Muscle of leg (tissue), 11 donors: ENCODE results near the gene BIN1. TPM values are rescaled to one million over a fixed set of nuclear protein-coding genes. Genes with fewer than 3 reads are reported as not detected.

ENCODE experiments used
- DNase-seq: peaks from one replicate; pipeline ENCODE4 v3.0.0; 2013
- H3K27ac ChIP-seq: one replicate; pipeline ENCODE4 v1.5.1; 2013; ENCODE audit warnings: mild to moderate bottlenecking, low read length, control low read depth
- H3K27me3 ChIP-seq: one replicate; pipeline ENCODE4 v1.6.1; 2013; ENCODE audit warnings: low read length; ENCODE audit not compliant: control insufficient read depth, insufficient read depth
- H3K36me3 ChIP-seq: one replicate; pipeline ENCODE4 v1.6.1; 2013; ENCODE audit warnings: low read length; ENCODE audit not compliant: control insufficient read depth, insufficient read depth
- H3K4me1 ChIP-seq: one replicate; pipeline ENCODE4 v1.6.1; 2013; ENCODE audit warnings: low read length; ENCODE audit not compliant: control insufficient read depth, insufficient read depth
- H3K4me3 ChIP-seq: one replicate; pipeline ENCODE4 v1.5.1; 2013; ENCODE audit warnings: low read length, control low read depth
- H3K9me3 ChIP-seq: replicated peaks from 2 replicates; pipeline ENCODE4 v1.6.1; 2013; ENCODE audit warnings: low read depth, low read length; ENCODE audit not compliant: control insufficient read depth
- WGBS: methylation state at CpG from one replicate; pipeline ENCODE4 v1.1.5; 2013; ENCODE audit warnings: missing lambda C conversion rate; ENCODE audit not compliant: insufficient coverage; 5-methylcytosine and 5-hydroxymethylcytosine counted together
- polyA plus RNA-seq, 8 donors: library from polyadenylated mRNA; unstranded; fragments of 120-200 nt; gene quantifications; one replicate each; pipeline versions ENCODE4 v1.2.1 to v1.2.3, GENCODE V29; 2013; ENCODE audit warnings: inconsistent platforms in 1 of 8, low replicate concordance in 1 of 8; ENCODE audit not compliant: insufficient read length in 8 of 8, insufficient read depth in 1 of 8
- total RNA-seq: library from RNA; stranded (reverse); fragments of 120-200 nt; gene quantifications from one replicate; pipeline ENCODE4 v1.2.4, GENCODE V29; 2013

BIN1 gene
- total and polyA plus RNA-seq, 9 donors, result 556 to 946 (median 831) TPM

DNA sequence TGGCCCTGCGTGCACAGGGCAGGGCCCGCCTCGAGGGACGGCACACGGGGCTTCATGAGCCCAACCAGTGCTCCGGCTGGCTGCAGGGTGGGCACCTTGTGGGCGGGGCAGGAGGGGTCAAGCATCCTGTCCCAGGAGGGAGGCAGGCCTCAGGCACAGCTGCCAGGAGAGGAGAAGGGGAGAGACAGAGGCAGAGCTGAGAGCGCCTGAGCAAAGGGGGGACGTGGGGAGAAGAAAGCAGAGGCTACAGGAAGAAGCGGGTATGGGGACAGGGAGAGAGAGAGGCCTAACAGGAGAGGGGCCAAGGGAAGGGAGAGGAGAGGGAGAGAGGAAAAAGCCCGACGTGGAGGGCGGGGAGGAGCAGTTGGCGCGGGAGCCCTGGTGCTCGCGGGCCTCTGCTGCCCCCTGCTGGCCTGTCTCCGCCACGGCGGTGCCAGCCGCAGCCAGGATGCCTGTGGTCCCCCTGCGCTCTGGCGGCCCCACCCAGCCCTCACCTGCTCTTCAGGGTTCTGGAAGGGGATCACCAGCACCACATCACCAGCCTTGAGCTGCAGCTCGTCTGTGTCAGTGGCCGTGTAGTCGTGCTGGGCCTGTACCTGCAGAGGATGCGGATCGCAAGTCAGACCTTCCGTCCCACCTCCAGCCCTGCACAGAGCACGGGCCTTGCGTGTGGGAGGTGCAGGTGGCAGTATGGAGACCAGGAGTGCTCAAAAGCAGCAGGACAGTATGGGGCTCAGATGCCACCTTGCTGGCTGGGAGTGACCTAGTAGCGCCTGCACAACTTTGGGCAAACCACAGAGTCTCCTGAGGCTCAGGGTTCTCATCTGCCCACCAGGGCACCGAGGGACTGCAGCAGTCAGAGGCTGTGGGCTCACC is 56.8 kb downstream of the BIN1 start:
- DNase-seq, result peak; percentile 92
- no peaks in the 10 kb centered on the region for H3K27me3 ChIP-seq
- H3K36me3 ChIP-seq, result peaks cover 61% of the 10 kb centered on the region
- H3K27ac ChIP-seq, result peak overlapping the region; percentile 66
- H3K4me3 ChIP-seq, result no peak overlapping the region
- peaks cover 68% of the 10 kb centered on the region for H3K4me1 ChIP-seq
- 27% methylated on average over 24 of the region's 33 CpGs for WGBS
- H3K9me3 ChIP-seq, result no peaks in the 10 kb centered on the region

DNA sequence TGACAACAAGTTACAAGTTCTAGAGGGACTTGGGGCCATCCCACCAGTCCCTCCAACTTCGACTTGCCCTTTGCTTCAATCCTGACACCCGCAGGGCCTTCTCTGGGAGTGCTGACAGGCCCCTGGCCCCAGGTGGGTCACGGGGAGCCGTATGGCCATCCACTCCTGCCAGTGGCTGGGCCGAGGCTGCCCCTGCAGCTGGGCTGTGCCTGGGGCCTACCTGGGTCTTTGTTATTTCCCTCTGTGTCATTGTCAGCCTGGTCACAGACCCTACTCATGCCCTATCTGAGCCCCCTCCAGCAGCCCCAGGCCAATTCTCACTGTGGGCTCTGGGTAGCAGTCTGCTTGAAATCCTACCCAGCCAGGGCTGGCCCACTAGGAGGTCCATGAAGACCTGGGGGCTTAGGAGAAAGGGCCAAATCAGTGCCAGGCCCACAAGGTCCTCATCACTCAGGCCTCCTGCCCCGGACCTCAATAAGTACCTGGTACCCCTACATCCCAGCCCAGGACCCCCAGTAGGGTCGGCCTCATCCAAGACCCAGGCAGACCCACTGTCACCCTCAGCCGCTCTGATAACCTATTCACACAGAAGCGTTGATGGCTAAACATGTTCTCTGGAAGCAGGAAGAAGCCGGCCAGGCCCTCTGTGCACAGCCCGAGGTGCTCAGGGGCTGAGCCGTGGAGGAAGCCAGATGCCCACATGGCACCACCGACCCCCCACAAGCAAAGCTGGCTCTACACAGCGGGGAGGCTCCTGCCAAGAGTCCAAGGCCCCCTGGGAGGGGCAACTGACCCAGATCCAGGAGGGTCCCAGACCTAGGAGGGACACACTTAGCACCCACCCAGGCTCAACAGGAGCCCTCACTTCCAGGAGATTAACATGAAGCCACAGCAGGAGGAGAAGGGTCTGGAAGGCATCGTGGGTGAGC is 57.7 kb downstream of the BIN1 start:
- peak overlapping the region; percentile 66 for H3K27ac ChIP-seq
- peak; percentile 20 for DNase-seq
- H3K4me3 ChIP-seq, result no peak overlapping the region
- peaks cover 61% of the 10 kb centered on the region for H3K36me3 ChIP-seq
- WGBS, result 81% methylated on average over 12 of the region's 15 CpGs
- H3K4me1 ChIP-seq, result peaks cover 63% of the 10 kb centered on the region
- no peaks in the 10 kb centered on the region for H3K27me3 ChIP-seq
- no peaks in the 10 kb centered on the region for H3K9me3 ChIP-seq

DNA sequence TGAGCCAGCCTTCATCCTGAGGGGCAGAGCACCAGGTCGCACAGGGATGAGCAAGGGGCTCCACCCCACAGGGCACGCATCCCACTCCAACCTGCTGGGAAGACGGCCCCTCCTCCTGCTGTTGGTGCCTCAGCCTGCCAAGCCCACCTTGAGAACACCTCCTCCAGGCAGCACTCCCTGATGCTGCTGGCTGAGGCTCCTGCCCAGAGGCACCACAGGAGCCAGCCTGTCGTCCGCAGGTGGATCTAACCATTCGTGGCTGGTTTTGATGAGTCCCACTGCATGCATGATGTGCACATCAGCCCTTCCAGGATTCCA is 58.4 kb downstream of the BIN1 start:
- WGBS, result 90% methylated on average over 6 of the region's 6 CpGs
- Histone ChIP-seq H3K4me1 (peaks cover 57% of the 10 kb centered on the region), H3K27ac (no peak overlapping the region), H3K9me3 (no peaks in the 10 kb centered on the region), H3K4me3 (no peak overlapping the region), H3K27me3 (no peaks in the 10 kb centered on the region), H3K36me3 (peaks cover 56% of the 10 kb centered on the region)
- peak; percentile 12 for DNase-seq

DNA sequence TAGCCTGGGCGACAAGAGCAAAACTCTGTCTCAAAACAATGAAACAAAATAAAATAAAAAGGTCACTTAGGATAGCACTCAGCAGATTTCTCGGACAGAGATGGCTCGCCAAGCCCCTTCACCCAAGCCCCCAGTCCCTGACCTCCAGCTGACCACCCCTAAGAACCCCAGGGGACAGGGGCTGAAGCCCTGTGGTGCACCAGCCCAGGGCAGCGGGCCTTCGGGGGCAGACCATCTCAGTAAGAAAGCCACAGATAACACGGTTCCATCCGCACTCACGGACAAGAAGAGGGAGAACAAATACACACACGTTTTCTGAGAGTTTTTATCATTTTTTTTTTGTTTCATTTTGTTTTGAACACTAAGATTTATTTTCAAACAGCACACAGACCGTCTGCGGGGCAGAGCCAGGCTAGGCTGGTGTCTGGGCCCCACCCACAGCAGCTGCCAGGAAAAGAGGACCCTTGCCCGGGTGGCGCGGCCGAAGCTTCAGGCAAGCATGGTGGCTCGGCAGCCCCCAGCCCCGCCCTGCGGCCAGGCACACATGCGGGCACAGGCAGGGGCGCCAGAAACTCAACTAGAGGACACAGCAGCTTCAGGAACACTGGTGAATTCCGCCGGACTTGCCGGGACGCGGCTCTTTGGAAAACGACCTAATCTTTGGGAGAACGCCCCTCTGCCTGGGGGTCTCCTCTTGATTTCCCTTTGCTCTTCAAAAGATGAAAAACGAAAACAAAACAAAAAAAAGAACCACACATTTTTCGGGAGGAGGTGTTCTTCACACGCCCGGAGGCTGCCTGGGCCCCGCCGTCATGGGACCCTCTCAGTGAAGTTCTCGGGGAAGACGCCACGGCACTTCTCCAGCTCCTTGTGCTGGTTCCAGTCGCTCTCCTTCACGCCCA is 59.0 kb downstream of the BIN1 start:
- WGBS, result 86% methylated on average over 29 of the region's 38 CpGs
- Histone ChIP-seq H3K4me3 (no peak overlapping the region), H3K36me3 (peaks cover 50% of the 10 kb centered on the region), H3K4me1 (peaks cover 53% of the 10 kb centered on the region), H3K27ac (no peak overlapping the region), H3K27me3 (no peaks in the 10 kb centered on the region), H3K9me3 (no peaks in the 10 kb centered on the region)
- peak; percentile 13 for DNase-seq

DNA sequence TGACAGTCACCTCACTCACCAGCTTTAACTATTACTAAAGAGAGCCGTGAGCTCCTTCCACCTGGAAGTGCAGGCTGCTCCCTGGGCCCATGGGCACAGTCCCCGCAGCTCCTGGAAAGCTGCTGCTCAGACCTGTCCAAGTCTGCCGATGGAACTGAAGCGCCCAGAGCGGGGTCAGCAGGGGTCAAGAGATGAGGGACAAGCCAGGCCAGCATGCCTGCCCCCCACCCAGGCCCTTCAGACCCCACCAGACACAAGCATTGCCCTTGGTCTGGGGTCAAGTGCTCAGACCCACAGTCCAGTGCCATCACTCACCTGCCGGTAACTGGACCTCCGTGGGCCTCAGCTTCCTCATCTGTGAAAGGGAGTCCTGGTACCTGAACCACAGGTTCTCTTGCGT is 59.9 kb downstream of the BIN1 start:
- DNase-seq, result peak; percentile 17
- Histone ChIP-seq H3K4me1 (peaks cover 49% of the 10 kb centered on the region), H3K4me3 (no peak overlapping the region), H3K27ac (no peak overlapping the region), H3K36me3 (peaks cover 44% of the 10 kb centered on the region), H3K9me3 (no peaks in the 10 kb centered on the region), H3K27me3 (no peaks in the 10 kb centered on the region)
- 82% methylated on average over 8 of the region's 8 CpGs for WGBS

DNA sequence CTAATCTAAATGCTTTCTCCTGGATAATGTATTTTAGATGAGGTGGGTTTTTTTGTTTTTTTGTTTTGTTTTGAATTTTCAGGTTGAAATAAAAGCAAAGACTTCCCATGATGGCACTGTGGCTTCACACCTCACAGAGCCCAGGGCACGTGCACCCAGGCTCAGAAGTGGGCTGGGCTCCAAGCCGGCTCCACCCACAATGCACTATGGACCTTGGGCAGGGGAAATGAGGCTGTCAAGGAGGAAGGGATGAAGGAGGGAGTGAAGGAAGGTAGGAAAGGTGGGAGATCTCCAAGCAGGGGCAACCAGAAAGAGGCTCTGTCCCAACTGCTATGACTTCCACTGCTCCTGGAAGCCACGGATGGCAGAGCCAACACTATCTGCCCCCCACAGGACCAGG is 60.4 kb downstream of the BIN1 start:
- Histone ChIP-seq H3K9me3 (no peaks in the 10 kb centered on the region), H3K4me3 (no peak overlapping the region), H3K27me3 (no peaks in the 10 kb centered on the region), H3K27ac (peak overlapping the region; percentile 69), H3K36me3 (peaks cover 40% of the 10 kb centered on the region), H3K4me1 (peaks cover 49% of the 10 kb centered on the region)
- 78% methylated on average over 2 of the region's 3 CpGs for WGBS
- DNase-seq, result peak; percentile 35

DNA sequence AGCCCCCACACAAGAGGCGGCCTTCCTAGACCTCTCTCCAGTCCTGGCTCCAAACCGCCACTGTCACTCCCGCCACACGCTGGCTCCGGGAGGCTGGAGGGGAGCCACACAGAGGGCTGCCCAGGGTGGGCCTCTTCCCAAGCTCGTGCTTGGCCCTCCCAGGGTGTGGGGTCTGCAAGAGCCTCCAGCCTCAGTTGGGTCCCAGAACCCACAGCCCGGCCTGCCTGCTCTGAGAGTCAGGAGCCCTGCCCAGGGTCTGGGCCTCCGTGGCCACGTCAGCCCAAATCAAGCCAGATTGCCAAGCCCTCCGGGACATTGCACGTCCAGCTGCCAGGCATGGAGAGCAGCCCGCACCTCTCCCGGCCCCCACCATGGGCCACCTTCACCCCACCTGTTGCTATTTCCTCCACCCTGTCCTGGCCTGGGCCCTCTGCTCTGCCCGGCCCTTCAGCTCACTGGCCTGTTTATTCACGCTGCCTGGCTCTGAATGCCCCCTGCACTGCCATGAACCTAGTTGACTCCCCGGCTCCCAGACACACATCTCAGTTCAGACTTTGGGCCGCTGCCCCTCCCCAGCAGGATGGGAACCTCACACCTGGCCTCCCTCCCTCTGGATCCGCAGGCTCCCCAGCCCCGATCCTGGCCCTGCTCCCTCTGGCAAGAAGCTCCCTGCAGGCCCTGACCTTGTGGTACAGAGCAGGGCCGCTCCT is 61.0 kb downstream of the BIN1 start:
- Histone ChIP-seq H3K27me3 (no peaks in the 10 kb centered on the region), H3K9me3 (no peaks in the 10 kb centered on the region), H3K27ac (peak overlapping the region; percentile 69), H3K4me3 (no peak overlapping the region), H3K4me1 (peaks cover 46% of the 10 kb centered on the region), H3K36me3 (peaks cover 36% of the 10 kb centered on the region)
- peak; percentile 51 for DNase-seq
- WGBS, result 42% methylated on average over 16 of the region's 20 CpGs

DNA sequence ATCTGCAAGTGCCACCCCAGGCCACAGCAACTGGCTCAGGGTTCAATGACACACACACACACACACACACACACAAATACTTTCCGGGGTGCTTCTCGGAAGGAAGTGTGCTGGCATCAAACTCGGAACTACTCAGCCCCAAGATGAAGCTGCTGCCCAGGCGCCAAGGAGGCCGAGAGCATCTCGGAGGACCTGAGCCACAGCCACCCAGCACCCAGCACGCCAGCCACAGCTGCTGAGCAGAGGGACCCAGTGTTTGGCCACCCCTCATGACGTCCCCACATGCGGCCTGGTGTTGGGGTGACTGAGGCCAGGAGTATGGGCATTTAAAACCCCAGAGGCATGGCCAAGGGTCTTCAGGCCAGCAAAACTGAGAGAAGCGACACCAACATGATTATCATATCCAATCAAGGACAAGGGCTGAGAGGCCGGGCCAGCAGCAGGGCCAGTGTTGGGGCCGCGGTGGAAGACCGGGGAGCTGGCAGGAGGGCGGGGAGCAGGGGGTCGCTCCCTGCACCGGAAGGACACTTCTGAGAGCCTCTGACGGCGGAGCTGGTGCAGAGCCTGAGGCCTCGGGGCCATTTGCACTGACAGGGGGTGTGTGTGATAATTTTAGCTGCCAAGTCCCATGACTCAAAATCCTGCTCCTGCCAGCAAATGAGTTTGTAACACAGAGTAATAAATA is 61.8 kb downstream of the BIN1 start:
- peaks cover 38% of the 10 kb centered on the region for H3K4me1 ChIP-seq
- peaks cover 29% of the 10 kb centered on the region for H3K36me3 ChIP-seq
- 65% methylated on average over 15 of the region's 20 CpGs for WGBS
- no peaks in the 10 kb centered on the region for H3K9me3 ChIP-seq
- H3K27me3 ChIP-seq, result no peaks in the 10 kb centered on the region
- no peak overlapping the region for H3K4me3 ChIP-seq
- peak overlapping the region; percentile 69 for H3K27ac ChIP-seq
- DNase-seq, result peak; percentile 77

DNA sequence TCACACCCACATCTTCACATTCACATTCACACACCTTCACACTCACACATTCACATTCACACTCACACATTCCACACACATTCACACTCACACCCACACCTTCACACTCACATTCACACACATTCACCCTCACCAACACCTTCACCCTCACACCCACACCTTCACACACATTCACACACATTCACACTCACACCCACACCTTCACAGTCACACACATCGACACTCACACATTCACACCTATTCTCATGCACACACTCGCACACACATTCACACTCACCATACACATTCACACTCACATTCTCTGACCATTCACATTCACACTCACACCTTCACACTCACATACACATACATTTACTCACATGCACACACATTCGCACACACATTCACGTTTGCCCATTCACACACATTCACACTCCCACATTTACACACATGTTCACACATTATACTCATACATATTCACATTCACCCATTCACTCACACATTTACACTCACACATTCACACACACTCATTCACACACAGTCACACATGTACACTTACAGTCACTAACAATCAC is 62.7 kb downstream of the BIN1 start:
- 95% methylated on average over 4 of the region's 4 CpGs for WGBS
- H3K4me1 ChIP-seq, result peaks cover 29% of the 10 kb centered on the region
- no peak for DNase-seq
- H3K27ac ChIP-seq, result no peak overlapping the region
- peaks cover 22% of the 10 kb centered on the region for H3K36me3 ChIP-seq
- no peaks in the 10 kb centered on the region for H3K27me3 ChIP-seq
- H3K4me3 ChIP-seq, result no peak overlapping the region
- no peaks in the 10 kb centered on the region for H3K9me3 ChIP-seq
